ENCODE data around the gene FBXO45. TPM values are rescaled to one million over a fixed set of nuclear protein-coding genes. Genes with fewer than 3 reads are reported as not detected.
A peak's percentile ranks its signal among the peaks of the same experiment; 100 is the strongest.

FBXO45 gene
- total and polyA plus RNA-seq, 2 experiments from 2014 or later: 6.8 to 12.2 TPM

DNA sequence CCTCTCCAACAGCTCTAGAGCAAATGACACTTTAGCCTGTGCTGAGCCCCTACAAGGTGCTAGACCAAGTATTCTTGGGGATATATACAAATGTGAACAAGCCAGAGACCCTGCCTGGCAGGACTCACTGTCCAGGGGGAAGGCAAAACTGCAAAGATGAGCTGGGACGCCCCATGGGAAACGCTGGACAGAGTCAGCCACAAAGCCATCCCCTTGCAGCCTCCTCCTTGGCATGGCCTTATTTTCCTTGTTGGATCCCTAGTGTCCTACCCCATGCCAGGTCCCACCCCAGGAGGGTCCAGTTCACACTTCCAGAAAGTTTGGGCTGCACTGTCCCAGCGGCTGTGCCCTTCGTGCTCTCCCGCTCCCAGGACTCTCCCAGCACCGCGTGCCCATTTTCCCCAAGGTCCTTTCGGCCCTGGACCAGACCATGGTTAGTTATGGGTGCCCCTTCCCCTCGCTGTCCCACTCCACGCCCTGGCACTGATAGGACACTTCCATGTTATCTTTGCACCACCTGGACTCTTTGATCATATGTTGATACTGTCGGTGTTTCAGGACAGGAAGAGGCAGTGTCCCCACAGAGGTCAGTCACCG is 65.2 kb downstream of the FBXO45 start:
- Histone ChIP-seq H4K20me1 (ENCODE audit: insufficient read depth, poor library complexity, severe bottlenecking) (no peaks in the 10 kb centered on the region), H3K27me3 (peaks cover 2% of the 10 kb centered on the region), H3K9me2 (replicated peaks; ENCODE audit: insufficient read depth) (no peaks in the 10 kb centered on the region), H3K27ac (peak overlapping the region; percentile 90), H3K79me2 (no peaks in the 10 kb centered on the region), H3K4me3 (no peak overlapping the region), H3K36me3 (replicated peaks; ENCODE audit: insufficient read depth, low read depth) (no peaks in the 10 kb centered on the region), H3K4me2 (peak overlapping the region; percentile 91), H3K9me3 (ENCODE audit: low read depth) (no peaks in the 10 kb centered on the region), H3K4me1 (ENCODE audit: insufficient read depth) (peaks cover 4% of the 10 kb centered on the region), H2AFZ (peak overlapping the region; percentile 99)
- 95% methylated on average over 12 of the region's 12 CpGs for WGBS (ENCODE audit: low lambda C conversion rate, missing lambda C conversion rate)
- DNase-seq (ENCODE audit: low spot score): no peak
- TF ChIP-seq EZH2phosphoT487 (IDR thresholded peaks at IDR 0.05; ENCODE audit: low read depth, severe bottlenecking, unreplicated experiment) (no peak), EZH2 (IDR thresholded peaks at IDR 0.05; ENCODE audit: borderline replicate concordance) (no peak)
- TF ChIP-seq, protein P1, sequence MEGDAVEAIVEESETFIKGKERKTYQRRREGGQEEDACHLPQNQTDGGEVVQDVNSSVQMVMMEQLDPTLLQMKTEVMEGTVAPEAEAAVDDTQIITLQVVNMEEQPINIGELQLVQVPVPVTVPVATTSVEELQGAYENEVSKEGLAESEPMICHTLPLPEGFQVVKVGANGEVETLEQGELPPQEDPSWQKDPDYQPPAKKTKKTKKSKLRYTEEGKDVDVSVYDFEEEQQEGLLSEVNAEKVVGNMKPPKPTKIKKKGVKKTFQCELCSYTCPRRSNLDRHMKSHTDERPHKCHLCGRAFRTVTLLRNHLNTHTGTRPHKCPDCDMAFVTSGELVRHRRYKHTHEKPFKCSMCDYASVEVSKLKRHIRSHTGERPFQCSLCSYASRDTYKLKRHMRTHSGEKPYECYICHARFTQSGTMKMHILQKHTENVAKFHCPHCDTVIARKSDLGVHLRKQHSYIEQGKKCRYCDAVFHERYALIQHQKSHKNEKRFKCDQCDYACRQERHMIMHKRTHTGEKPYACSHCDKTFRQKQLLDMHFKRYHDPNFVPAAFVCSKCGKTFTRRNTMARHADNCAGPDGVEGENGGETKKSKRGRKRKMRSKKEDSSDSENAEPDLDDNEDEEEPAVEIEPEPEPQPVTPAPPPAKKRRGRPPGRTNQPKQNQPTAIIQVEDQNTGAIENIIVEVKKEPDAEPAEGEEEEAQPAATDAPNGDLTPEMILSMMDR (IDR thresholded peaks at IDR 0.05; ENCODE audit: poor library complexity): no peak

DNA sequence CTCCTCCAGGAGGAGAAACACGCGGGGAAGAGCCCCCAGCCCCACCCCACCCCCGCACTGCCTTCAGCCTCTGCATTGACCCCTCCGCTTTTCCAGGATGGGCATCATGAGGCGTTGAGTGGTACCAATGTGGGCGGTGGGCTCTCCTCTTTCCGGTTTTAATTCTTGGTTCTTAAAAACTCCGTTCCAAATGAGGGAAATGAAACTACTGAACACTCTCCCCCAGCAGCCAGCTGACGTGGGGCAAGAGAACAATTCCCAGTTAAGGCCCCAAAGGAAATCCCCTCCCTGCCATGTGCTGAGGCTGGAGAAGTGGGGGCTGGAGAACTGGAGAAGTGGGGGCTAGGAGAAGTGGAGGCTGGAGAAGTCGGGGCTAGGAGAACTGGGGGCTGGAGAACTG is 65.8 kb downstream of the FBXO45 start:
- Histone ChIP-seq H3K36me3 (replicated peaks; ENCODE audit: insufficient read depth, low read depth) (no peaks in the 10 kb centered on the region), H3K9me2 (replicated peaks; ENCODE audit: insufficient read depth) (no peaks in the 10 kb centered on the region), H3K4me2 (no peak overlapping the region), H3K9me3 (ENCODE audit: low read depth) (no peaks in the 10 kb centered on the region), H3K27me3 (peaks cover 8% of the 10 kb centered on the region), H3K27ac (no peak overlapping the region), H3K79me2 (no peaks in the 10 kb centered on the region), H2AFZ (no peak overlapping the region), H4K20me1 (ENCODE audit: insufficient read depth, poor library complexity, severe bottlenecking) (no peaks in the 10 kb centered on the region), H3K4me3 (no peak overlapping the region), H3K4me1 (ENCODE audit: insufficient read depth) (peaks cover 4% of the 10 kb centered on the region)
- 89% methylated on average over 6 of the region's 10 CpGs for WGBS (ENCODE audit: low lambda C conversion rate, missing lambda C conversion rate)
- no peak for DNase-seq (ENCODE audit: low spot score)
- TF ChIP-seq, protein P1 (IDR thresholded peaks at IDR 0.05; ENCODE audit: poor library complexity): no peak
- TF ChIP-seq EZH2phosphoT487 (IDR thresholded peaks at IDR 0.05; ENCODE audit: low read depth, severe bottlenecking, unreplicated experiment): no peak

DNA sequence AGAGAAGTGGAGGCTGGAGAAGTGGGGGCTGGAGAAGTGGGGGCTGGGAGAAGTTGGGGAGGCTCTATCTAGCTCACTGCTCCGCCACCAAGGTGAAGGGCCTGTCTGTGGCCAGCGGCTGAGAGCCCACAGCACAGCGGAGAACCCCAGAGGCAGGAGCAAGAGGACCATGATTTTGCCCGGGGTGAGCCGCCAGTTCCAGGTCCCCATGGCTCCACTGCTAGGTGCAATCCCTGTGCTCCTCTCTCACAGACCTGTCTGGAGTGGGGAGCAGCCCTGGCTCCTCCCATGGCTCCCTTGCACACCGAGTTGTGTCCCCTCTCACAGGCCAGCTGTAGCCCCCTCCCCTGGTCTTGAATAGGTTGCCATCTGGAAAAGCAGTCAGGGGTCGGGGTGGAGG is 66.4 kb downstream of the FBXO45 start:
- no peak for DNase-seq (ENCODE audit: low spot score)

More for the DNA sequence above, 66.4 kb downstream of the FBXO45 start:
- Histone ChIP-seq H3K9me3 (ENCODE audit: low read depth) (no peaks in the 10 kb centered on the region), H3K27ac (no peak overlapping the region), H3K79me2 (no peaks in the 10 kb centered on the region), H3K4me2 (no peak overlapping the region), H3K4me1 (ENCODE audit: insufficient read depth) (peaks cover 6% of the 10 kb centered on the region), H2AFZ (no peak overlapping the region), H3K9me2 (replicated peaks; ENCODE audit: insufficient read depth) (no peaks in the 10 kb centered on the region), H3K36me3 (replicated peaks; ENCODE audit: insufficient read depth, low read depth) (no peaks in the 10 kb centered on the region), H3K27me3 (peaks cover 13% of the 10 kb centered on the region), H4K20me1 (ENCODE audit: insufficient read depth, poor library complexity, severe bottlenecking) (no peaks in the 10 kb centered on the region), H3K4me3 (no peak overlapping the region)
- WGBS (ENCODE audit: low lambda C conversion rate, missing lambda C conversion rate): 82% methylated on average over 6 of the region's 7 CpGs
- TF ChIP-seq, protein P1 (IDR thresholded peaks at IDR 0.05; ENCODE audit: poor library complexity): no peak
- TF ChIP-seq EZH2 (IDR thresholded peaks at IDR 0.05; ENCODE audit: borderline replicate concordance) (no peak), EZH2phosphoT487 (IDR thresholded peaks at IDR 0.05; ENCODE audit: low read depth, severe bottlenecking, unreplicated experiment) (no peak)
